NCI-H2081 treated with DMSO at 0.1 percent for 48 hours (cell line): ENCODE results near the gene SOX6.
A peak's percentile ranks its signal among the peaks of the same experiment; 100 is the strongest.
"Not testable (repeated sequence)": the region's sequence is repeated elsewhere in the genome, so short reads cannot be mapped to it uniquely, and the experiment has no call there.

Source experiments
- DNase-seq: peaks from one replicate; lab custom pipeline; 2025; lab: John Stamatoyannopoulos, UW

The SOX6 gene

DNA sequence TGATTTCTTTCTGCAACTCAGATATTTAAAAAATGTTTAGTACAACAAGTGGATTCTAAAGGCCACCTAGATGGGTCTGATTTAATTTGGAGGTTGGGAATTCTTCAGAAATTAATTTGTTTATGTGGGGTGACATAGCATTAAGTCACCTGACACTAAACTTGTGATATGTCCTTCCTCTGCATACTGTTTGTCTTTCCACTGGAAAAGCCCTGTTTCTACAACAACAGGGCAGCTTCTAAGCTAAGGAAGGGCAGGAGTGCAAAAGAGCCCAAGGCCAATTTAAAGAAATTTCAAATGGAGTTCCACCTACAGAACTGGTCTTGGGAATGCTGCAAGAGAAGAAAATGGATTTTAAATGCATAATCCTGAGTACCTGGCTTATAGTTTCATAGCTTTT, 319.2 kb downstream of the SOX6 start:
- no peak for DNase-seq

DNA sequence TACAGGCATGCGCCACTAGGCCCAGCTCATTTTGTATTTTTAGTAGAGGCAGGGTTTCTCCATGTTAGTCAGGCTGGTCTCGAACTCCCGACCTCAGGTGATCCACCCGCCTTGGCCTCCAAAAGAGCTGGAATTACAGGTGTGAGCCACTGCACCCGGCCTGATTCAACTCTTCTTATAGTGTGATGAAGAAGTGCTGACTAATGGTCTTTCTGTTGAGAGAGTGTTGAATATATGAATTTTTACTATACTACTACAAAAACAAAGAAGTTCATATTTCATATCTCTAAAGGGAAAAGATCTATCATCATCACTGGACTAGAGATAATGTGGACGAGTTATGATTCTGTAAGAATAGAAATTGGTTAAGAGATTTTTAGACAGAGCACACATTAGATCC, 320.1 kb downstream of the SOX6 start:
- no peak for DNase-seq

DNA sequence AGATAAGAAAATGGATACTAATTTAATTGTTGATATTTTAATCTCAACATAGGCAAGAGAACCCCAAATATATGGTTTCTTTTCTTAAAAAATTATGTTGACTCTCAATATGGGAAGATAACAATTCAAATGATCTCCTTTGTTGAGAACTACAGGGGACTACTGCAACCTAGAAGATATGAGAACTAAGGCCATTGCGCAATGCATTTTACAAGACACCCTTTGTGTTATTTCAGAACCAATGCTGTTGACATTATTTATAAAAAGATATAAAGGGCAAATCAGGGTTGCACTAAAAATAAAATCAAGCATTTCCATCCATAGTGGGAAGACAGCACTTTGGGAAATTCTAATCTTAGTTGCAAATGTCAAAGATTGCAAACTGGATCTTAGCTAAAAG, 322.3 kb downstream of the SOX6 start:
- no peak for DNase-seq

DNA sequence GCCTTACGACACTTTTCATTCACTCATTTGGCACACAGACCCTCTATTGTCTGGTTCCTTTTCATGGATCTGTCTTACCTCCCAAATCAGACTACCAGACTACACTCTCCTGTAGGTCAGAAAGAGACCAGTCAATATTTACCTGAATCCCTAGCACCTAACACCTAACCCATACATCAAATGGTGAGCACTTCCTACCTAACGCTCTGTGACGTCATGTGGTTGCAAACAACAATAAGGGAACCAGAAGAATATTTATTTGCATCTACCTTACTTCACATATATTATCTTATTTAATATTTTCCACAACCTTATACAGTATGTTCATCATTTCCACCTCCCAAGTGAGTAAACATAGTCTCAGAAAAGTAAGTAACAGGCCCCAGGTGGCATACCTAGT, 323.4 kb downstream of the SOX6 start:
- DNase-seq = no peak

DNA sequence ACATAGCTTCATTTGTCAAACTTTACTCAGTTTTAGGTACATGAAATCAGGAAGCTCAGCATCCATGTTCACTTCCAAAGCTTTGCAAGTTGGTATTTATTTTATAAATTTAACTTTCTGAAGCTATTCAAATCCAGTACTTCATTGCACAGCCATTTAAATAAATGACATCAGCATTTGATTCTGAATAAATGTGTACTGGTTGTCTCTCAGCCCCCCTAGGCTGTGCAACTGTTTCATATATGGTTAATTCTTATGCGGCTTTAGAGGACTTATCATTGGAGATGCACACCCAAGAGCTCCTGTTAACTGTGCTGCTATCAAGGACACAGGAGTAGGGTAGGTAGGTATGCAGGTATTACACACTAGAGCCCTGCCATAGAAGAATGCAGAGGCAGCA, 325.1 kb downstream of the SOX6 start:
- no peak for DNase-seq

DNA sequence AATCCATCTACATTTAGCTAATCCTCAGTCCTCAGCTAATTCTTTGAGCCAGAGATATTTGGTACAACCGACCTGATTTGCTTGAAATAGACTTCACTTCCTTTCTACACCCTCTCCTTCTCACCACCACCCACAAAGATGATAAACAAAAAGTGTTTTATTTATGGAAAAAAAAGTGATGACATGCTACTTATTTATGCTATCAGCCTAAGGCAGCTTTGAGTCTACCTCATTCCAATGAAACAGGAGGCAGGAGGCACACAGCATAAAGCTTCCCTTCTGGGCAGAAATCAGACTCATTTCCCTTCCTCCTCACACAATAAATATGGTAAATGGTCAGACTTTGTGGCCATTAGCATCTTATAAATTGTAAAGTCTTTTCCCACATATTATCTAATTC, 325.7 kb downstream of the SOX6 start:
- no peak for DNase-seq

DNA sequence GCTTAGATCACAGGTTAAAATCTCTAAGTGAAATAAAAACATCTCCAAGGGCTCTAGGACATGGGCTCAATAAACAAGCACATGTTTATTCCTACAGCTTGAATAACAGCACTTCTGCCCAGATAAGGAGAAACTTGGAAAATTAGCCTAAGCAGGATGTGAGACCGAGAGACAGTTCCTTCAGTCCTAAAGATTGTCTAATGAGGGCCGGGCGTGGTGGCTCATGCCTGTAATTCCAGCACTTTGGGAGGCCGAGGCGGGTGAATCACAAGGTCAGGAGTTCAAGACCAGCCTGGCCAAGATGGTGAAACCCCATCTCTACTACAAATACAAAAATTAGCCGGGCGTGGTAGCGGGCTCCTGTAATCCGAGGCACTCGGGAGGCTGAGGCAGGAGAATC, 327.2 kb downstream of the SOX6 start:
- DNase-seq = not testable (repeated sequence)

DNA sequence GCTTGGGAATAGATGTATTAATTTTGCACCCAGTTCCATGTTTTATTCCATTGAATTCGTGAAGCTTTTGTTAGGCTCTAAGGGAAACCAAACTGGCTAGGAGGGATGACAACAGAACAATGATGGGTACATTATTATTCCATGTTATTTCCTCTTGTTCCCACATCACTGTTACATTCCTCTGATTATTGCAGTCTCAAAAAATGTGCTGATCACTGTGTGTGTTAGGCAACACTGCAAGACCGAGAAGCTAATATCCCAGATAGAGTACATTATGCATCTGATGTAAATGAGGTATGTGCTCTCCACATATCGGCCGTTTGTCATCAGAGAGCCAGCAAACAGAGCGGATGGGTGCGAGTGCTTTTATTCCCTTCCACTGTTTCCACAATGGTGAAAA, 327.9 kb downstream of the SOX6 start:
- DNase-seq = no peak

DNA sequence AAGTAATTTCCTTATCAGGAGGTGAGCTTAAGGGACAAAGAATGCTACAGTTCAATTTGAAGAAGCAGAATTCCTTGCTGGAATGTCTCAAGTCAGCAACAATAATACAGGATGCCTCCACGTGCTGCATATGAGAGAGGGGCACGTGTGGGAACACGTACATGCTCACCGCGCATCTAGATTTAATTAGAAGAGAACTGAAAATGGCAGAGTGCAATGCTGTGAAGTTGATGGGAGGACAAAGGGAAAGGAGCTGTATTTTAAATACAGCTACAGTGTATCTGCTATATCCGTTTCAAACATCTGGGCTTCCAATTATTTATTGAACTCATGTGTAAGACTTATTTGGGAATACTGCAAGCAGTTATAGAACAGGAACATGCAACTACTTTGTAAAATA, 328.7 kb downstream of the SOX6 start:
- DNase-seq = no peak

DNA sequence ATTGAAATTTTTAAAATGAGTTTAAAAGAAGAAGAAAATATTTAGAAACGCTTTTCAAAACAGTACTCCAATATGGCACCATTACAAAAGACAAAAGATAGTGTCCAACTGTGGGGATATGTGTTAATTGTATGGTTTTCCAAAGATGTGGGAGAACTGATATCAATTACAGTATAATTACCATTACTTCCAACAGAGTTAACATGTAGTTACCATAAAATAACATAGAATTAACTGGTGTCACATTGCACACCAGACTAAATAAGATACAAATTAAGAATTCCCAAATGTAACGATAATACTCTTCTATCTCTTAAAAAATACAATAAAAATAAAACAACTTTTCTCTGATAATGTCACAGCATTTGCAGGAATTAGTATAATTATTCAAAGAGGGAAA, 329.5 kb downstream of the SOX6 start:
- DNase-seq = no peak

DNA sequence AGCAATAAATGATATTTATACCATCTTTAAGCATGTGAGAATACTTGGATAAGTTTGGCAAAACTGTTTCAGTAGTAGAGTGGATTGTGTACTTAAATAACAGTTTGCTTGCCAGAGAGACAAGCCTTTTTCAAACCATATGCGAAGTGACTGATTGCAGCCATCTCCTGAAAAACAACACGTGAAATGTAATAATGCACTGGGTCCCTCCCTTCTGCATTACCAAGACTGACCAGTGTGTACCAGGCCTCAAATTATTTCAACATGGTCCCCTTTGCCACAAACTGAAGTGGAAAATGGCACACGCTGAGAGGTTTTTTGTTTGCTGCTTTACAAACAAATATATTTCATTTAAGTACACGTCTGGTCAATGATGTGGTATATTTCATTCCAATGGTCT, 337.4 kb downstream of the SOX6 start:
- DNase-seq = no peak

DNA sequence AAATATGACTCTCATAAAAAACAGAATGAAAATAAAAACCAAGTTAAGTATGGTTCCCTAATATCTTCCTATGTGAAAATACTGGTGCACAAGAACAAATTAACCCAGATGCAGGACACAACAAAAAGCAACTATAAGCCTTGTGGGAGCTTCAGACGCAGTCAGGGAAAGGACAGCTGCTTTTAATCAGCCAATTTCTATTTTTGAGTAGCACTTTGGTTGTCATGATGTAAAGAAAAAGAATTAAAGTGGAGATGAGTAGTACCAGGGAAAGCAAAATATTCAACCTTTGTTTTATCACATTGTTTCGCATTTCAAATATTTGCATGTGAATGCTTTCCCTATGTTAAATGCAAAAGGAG, 339.9 kb downstream of the SOX6 start:
- no peak for DNase-seq

DNA sequence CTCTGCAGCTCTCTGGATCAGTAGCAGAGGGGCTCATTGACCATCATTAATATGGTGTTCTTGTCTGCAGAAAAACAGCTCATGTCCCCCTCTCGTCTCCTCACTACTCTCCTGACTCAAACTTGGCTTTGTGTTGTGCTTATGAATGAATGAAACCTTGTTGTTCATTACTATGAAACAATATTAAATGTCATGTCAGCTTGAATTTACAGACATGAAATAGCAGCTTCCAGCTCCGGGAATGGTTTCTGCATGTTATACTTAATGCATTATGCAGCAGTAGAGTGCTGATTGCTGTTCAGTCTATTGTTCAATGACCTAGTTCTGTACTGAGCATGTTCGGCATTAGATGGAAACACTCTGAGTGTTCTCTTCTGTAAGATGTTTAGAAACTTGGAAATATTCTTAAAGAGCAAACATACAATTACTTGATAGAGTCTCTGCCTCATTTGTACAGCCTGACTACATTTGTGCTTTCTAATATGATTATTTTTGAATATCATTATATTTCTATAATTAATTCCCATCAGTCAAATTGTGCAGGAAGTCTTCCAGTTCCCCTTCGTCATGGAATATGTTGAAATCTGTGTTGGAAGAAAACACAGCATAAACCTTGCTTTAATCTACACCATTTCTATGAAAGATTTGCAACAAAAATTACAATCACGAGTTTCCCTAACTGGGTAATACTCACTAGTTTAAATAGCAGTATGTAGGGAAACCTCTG, 340.4 kb downstream of the SOX6 start:
- no peak for DNase-seq

DNA sequence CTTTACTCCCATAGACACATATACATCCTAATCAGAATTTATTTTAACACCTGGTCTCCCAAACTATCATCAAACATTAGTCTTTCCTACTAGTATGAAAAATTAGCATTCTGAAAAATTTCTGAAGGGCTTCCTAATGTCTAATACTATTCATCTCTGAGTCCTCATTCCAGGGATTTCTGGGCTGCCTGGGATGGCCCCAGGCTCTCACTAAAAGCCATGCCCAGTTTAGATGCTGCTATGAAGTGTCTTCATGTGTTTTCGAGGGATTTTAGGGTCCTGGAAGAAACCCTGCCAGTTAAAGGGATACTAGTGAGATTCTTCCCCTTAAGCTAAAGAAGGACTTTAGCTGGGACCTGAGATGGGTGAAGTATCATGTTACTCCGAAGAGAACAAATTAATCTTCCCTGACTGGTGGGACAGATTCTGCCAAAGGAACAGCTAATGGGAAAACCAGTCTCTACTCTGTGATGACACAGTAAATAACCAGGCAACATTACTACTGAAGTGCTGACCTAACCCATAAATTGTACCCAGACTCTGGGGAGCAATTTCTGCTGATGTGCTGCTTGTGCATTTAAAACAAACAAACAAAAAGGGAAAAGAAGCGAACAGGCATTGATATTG, 342.6 kb downstream of the SOX6 start:
- no peak for DNase-seq

DNA sequence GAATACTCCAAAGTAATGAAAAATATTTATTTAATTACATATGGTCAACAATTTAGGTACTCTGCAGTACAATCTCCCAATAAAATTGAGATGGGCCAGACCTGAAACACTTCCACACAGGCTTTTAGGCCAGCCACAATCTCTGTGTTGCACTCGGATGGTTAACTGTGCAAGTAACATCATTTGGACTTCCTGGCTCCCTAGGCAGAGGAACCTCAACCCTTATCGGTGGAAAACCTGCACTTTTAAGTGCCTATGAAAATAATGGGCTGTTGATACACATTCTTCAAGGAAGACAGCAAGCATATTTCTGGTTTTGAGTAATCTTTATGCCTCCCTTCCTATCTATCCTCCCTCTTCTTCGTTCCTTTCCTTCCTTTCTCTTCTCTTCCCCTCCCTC, 343.1 kb downstream of the SOX6 start:
- DNase-seq = no peak

DNA sequence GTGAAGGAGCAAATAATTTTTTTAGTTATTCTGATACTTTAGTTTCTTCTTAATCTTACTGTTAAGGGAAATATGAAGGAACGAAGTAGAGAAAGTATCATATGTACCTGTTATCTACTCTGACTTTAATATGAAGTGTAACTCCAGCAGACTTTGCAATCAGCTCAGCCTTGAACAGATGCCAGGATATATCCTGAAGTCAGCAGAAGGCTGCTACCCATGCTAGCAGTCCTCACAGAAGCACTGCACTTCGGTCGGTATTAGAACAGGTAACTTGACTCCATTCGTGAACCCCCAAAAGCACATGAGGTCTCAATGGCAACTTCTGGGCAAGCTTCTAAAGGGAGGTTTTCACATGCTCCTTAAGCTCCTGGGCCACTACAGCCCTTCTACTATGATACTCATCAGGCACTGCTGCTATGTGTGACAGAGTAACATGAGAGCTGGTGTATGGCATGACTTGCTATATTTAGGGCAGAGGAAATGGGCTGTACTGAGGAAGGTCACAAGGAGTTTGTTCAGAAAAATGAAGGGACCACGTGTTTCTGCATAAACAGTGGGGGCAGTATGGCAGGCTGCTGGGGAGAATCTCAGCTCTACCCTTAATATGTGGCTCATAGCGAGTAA, 344.1 kb downstream of the SOX6 start:
- DNase-seq = no peak

DNA sequence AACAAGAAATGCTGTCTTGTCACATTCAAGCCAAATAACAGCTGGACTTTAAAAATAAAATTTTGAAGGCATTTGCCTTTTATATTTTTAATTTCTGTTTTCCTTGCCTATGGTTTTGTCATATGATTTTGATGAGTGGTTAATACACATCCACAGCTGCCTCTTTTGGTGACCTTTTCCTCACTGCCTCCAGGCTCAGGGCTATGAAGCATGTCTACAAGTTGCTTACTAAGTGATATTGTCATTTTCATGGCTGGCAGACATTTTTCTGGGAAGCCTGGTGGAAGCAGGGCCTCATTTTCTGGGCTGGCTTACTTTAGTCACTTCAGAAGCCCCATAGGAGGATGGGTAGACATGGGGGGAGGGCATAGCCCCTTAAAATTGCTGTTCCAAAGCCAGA, 344.9 kb downstream of the SOX6 start:
- no peak for DNase-seq

DNA sequence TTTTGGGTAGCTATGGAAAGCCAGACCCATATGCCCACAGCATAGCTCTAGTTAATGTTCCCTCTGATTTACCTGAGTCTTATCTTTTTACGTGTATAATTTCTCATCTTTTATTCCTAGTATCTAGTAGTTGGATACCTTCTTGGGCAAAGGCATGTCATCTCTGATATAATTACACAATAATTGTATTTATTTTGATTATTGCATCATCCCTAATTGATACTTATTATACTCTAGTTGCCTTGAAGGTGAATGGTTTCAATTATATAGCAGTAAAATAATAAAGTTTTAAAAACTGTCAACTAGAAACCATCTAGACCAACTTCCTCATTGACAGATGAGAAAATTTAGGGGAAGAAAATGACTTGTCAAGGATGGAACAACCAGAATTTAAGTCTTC, 347.3 kb downstream of the SOX6 start:
- no peak for DNase-seq

DNA sequence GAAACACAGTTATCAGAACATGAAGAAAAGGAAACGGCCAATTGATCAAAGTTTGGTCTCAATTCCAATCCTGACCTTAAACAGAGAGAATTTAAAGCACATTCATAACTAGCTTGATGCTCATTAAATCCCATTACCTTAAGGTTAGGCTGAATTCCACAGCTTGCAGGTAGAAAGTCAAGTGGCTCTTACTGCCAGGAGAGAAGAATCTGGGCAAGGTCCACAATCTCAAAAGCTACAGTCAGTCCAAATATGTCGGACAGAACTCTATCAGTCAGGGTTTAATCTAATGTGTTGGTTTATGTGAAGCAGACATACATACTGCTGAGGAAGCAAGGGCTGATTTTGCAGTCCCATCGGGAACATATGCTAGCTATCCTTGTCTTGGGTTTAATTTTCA, 348.8 kb downstream of the SOX6 start:
- no peak for DNase-seq

DNA sequence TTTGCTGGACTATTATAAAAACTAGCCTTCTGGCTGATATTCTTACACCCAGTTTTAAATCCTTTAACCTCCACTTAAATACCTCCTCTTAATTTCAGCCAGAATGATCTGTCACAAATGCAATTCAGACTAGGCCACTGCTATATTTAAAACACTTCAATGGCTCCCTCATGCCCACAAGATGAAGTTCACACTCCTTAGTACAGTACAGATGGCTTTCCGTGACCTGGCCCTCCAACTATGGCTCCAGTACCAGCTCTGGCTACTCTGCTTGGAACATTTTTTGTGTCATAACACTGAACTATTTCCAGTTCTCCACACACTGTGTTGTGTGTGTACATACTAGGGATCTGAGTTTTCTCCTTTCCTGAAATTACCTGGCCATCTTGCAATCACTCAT, 353.4 kb downstream of the SOX6 start:
- DNase-seq = no peak

DNA sequence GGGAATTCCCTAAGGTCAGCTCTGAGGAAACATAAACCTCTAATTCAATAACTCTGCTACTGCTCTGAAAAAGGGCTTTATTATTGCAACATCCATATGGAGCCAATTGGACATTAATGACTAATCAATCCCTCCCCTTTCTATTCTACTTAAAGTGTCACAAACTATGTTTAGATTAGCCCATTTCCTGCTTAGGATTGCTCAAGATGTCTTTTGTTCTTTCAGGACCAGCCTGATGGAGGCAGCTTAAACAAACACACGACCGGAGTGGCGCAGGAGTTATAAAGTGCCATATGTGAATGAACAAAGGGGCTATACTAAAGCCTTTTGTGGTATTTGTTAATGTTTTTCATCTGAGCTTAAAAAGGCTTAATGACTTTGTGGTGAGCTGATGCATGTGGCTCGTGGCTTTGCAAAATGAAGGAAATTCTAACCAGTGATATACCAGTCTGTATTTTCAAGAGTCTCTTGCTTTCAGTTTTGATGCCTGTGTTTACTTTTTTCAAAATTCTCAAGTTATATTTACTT, 354.4 kb downstream of the SOX6 start:
- peak; percentile 12 for DNase-seq

DNA sequence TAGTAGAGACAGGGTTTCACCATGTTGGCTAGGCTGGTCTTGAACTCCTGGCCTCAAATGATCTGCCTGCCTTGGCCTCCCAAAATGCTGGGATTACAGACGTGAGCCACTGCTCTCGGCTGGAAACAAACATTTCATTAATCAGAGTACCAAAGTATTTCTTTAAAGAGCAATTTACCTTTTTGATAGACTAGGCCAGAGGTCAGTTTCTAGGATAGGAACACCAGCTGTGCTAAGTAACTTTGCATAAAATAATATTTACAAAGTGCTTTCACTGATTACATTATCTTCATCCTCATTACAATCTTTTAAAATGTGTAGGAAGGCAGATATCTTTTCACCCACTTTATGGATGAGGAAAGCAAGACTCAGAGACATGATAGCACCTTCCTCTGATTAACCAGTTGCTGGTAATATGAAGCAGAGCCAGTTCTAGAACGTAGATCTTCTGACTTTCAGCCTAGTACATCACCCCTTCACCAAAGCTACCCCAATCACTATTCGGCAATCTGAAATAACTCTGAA, 355.2 kb downstream of the SOX6 start:
- DNase-seq = no peak

DNA sequence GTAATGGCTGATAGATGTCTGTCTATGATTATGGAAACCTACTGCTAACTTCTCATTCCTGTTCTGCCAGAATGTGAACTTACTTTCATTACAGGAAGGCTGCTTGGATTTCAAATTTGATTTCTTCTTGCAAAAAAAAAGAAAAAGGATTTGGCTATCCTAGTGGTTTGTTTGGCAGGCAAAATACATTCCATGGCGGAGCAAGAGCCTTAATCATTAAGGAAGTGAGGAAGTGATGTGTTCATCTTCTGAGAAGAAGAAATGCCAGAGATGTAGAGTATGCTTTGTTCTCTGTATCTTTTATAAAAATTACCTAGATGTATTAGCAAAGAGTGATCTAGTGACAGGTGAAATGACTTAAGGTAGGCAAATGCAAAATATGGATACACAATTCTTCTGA, 356.3 kb downstream of the SOX6 start:
- DNase-seq = no peak
